SIG-M5 (cell line): ENCODE results near the gene LMOD2.

Experiments
- DNase-seq: peaks from one replicate; lab custom pipeline; 2025; lab: John Stamatoyannopoulos, UW

Gene LMOD2

DNA sequence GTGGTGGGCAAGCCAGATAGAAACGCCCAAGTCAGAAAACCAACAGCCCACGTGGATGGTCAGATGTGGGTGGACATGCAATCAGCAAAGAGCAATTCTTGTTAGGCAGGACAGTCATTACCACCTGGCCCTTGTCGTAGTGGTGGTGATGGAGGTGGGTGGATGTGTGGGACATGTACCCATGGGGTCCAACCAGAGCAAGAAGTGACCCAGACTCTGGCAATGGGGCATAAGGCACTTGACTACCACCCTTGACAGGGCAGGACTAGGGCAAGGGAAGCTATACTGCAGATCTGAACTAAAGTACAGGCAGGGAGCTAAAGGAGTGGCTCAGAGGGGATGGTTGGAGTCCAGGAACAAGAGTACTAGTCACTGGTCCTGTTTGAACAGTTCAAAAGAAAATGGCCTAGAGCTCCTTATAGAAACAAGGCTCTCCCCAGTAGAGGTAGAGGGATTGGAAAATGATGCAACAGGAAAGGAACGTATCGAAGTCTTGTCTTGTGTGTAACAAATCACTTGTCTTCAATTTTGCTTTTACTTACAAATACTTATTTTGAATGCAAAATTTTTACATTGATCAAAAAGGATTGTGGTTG, 17.6 kb downstream of the LMOD2 start:
- DNase-seq: no peak

GRCh38 chr7:123673752-123674398, 18.2 kb downstream of the LMOD2 start:
- no peak for DNase-seq

GRCh38 chr7:123674399-123675180, 18.9 kb downstream of the LMOD2 start:
- DNase-seq: no peak

DNA sequence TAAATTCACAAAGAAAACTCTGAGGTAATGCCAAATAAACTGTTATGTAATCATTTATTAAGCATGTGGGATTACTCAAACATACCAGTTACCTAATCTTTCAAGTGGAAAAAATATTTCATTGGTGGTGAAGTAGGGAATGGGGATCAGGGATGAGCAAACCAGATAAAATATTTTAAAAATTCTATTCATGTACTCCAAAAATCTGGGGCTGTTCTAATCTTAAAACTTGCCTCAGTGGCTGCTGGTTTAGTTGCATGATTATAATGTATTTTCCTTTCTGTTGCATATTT, 19.5 kb downstream of the LMOD2 start:
- DNase-seq: no peak

DNA sequence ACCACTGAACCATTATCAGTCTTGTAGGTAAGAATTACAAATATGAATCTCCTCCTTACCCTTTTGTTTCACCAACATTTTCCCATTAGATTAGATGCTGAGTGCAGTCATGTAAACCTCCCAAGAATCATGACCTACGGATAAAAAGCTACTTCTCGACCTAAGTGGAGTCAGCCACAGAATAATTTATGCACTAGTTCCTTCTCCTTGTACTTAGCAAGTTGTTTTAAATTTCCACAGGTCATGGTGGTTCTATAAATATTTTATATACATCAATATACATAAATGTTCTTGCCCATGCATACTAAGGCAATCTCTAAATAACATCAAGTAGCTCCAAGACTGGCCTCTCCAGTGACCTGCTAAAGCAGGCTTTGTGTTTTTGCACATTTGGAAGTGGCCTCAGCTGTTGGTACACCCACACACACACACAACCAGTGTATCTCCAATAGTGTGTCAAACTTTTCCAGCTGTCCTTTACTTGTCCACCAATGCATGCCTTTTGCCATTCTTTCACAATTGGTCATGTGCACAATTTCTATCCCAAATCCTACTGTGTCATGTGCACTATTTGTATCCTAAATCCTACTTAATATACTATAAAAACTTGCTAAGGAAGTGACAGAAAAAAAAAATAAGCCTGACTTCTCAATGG, 21.5 kb downstream of the LMOD2 start:
- no peak for DNase-seq

DNA sequence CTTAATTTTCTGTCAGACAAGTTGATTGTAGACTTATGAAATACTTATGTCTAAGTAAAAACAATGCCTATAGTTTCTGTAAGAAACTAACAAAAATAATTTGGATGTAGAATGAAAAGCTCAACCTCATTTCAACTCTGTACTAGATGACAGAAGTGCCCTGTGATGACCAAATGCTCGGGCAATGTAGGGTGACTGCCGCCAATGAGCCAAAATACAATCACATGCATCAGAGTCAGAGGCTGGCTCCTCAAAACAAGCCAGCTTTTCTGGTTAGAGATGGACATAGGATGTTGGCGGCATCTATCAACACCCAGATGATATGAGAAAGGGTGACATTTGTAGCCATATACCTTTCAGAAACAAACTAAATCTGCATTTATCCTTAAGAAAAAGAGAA, 23.9 kb downstream of the LMOD2 start:
- DNase-seq: no peak

GRCh38 chr7:123680580-123680979, 24.9 kb downstream of the LMOD2 start:
- no peak for DNase-seq

- no peak for DNase-seq
Observed at GRCh38 chr7:123681561-123681960, 25.9 kb downstream of the LMOD2 start.

DNA sequence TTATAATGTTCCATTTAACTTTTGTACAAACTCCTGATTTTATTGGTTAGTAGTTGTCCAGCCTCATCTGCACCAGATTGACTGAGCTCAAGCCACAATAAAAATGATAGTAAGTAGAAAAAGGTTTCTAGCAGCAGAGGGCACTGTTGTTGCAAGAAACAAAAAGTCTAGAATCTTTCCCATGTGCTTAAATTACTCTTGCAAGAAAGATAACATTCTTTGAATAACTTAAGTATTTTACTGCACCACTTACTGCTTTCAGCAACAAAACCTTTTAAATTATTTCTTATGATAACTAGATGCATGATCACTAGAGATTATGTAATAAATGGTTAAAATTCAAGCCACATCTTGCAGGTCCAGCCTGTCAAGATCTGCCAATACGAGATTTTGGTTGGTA, 27.0 kb downstream of the LMOD2 start:
- no peak for DNase-seq

DNA sequence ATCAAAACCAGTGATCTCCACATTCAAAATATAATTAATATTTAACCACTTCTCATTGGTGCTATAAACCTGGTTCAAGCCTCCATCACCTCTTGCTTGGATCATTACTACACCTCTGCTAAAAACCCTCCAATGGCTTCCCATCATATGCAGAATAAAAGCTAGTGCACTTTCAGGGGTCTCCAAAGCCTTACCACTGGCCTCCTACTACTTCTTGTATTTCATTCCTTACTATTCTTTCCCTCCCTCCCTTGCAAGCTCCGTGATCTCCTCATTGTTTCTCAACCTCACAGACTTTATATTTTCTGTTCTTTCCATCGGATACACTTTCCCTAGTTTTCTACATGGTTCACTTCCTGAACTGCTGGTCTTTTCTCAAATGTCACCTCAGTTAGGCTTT, 31.5 kb downstream of the LMOD2 start:
- DNase-seq: no peak

- DNase-seq: no peak
Observed at GRCh38 chr7:123687727-123688126, 32.1 kb downstream of the LMOD2 start.

DNA sequence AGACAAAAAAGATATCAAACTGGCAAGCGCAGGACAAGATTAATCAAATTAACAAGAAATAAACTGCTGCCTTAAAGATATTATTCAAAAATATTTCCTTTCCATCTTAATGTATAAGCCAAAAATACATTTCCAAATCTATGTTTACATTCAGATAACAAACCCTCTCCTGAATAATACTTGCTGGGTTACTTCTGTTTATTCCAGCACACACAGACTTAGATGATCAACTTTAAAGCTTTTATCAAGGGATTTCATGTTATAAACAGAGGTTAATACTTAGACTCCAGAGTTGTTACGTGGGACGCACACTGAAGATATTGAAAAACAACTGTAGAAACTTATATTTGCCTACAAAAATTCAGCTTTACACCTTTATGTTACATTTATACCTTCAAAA, 33.6 kb downstream of the LMOD2 start:
- no peak for DNase-seq

GRCh38 chr7:123690550-123690949, 34.9 kb downstream of the LMOD2 start:
- DNase-seq: no peak

GRCh38 chr7:123692471-123692877, 36.8 kb downstream of the LMOD2 start:
- DNase-seq: no peak

GRCh38 chr7:123695944-123696677, 40.4 kb downstream of the LMOD2 start:
- no peak for DNase-seq

GRCh38 chr7:123705211-123705901, 49.7 kb downstream of the LMOD2 start:
- DNase-seq: no peak

DNA sequence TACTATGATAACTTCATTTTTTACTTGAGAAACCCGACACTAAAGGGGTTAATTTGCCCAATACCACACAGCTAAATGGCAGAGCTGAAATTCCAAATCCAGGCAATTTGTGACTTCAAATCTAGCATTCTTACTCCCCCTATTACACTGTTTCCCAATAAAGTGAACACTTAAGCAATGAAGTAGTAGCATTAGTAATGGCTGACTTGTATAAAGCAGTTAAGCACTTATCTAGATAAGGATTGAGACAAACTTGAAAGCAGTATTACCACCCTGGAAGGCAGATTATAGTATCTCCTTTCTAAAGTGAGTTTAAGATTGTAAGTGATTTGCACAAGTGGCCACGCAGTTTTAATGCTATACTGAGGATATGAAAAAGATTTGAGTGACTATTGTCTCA, 53.9 kb downstream of the LMOD2 start:
- no peak for DNase-seq

DNA sequence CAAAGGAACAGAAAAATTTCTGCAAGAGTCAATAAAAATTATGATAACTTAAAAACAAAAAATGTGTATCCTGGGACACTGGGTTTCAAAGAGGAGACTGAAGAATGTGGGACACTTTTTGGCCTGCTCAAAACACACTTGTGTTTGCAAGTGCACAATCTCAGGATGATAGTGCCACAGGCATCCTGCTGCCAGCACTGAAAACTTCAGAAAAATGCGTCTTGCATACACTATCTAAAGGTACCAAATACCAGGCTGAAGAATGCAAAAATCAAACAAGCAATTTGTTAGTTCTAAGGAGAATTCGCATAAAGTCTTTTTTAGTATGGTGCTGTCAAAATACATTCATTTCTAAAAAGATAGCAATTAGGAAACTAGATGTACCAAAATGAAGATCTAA, 55.0 kb downstream of the LMOD2 start:
- DNase-seq: no peak

- DNase-seq: no peak
Observed at GRCh38 chr7:123711832-123712293, 56.2 kb downstream of the LMOD2 start.

DNA sequence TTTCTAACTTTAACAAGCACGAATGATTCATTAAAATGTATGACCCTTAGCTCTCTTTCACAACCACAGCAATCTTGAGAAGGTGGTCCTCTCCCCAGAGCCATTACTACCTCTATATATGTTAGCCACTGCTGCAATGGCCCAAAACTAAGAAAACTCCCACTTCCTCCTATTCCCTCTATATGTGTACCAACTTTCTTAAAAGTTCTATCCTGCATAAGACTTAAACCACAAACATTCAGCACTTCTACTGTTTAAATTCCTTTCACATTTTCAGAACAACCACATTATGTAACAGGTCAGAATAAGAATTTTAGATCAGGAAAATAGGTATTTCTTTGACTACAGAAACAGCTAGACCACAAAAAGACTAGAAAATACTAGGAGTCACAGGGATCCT, 57.0 kb downstream of the LMOD2 start:
- no peak for DNase-seq
